ENCODE data around the gene SUB1. TPM values are rescaled to one million over a fixed set of nuclear protein-coding genes. Genes with fewer than 3 reads are reported as not detected.
"Not testable (repeated sequence)": the region's sequence is repeated elsewhere in the genome, so short reads cannot be mapped to it uniquely, and the experiment has no call there.

The SUB1 gene
- total RNA-seq, 2 experiments from 2014 or later, result 290 to 294 TPM

GRCh38 chr5:32625106-32625505 is 39.7 kb downstream of the SUB1 start:
- no peak for DNase-seq
- no peaks in the 10 kb centered on the region for H3K9me3 Mint-ChIP-seq
- ATAC-seq (ENCODE audit: low read depth), result no peak
- H3K4me1 Mint-ChIP-seq, result no peaks in the 10 kb centered on the region
- H3K27me3 Mint-ChIP-seq, result no peaks in the 10 kb centered on the region
- POLR2A ChIA-PET, result no interaction called here
- H3K36me3 Mint-ChIP-seq, result no peaks in the 10 kb centered on the region
- H3K4me3 Mint-ChIP-seq, result no peak overlapping the region
- H3K27ac Mint-ChIP-seq, result no peak overlapping the region

GRCh38 chr5:32625547-32625946 is 40.2 kb downstream of the SUB1 start:
- Mint-ChIP-seq H3K4me3 (no peak overlapping the region), H3K27me3 (no peaks in the 10 kb centered on the region), H3K27ac (no peak overlapping the region), H3K4me1 (no peaks in the 10 kb centered on the region), H3K36me3 (no peaks in the 10 kb centered on the region), H3K9me3 (no peaks in the 10 kb centered on the region)
- DNase-seq (no peak), ATAC-seq (ENCODE audit: low read depth) (no peak)
- POLR2A ChIA-PET, result no interaction called here

GRCh38 chr5:32627219-32627870 is 42.0 kb downstream of the SUB1 start:
- Mint-ChIP-seq H3K4me1 (no peaks in the 10 kb centered on the region), H3K36me3 (no peaks in the 10 kb centered on the region), H3K4me3 (no peak overlapping the region), H3K9me3 (no peaks in the 10 kb centered on the region), H3K27me3 (no peaks in the 10 kb centered on the region), H3K27ac (no peak overlapping the region)
- POLR2A ChIA-PET, result no interaction called here
- no peak for DNase-seq
- no peak for ATAC-seq (ENCODE audit: low read depth)

- Mint-ChIP-seq H3K4me1 (no peaks in the 10 kb centered on the region), H3K4me3 (no peak overlapping the region), H3K36me3 (no peaks in the 10 kb centered on the region), H3K27me3 (no peaks in the 10 kb centered on the region), H3K9me3 (no peaks in the 10 kb centered on the region), H3K27ac (no peak overlapping the region)
- DNase-seq (no peak), ATAC-seq (ENCODE audit: low read depth) (no peak)
- POLR2A ChIA-PET, result no interaction called here
Observed at GRCh38 chr5:32628049-32628844, 42.9 kb downstream of the SUB1 start.

GRCh38 chr5:32630867-32631491 is 45.6 kb downstream of the SUB1 start:
- Mint-ChIP-seq H3K27me3 (no peaks in the 10 kb centered on the region), H3K36me3 (no peaks in the 10 kb centered on the region), H3K27ac (no peak overlapping the region), H3K4me1 (no peaks in the 10 kb centered on the region), H3K4me3 (no peak overlapping the region), H3K9me3 (no peaks in the 10 kb centered on the region)
- ATAC-seq (ENCODE audit: low read depth) (no peak), DNase-seq (no peak)
- POLR2A ChIA-PET, result no interaction called here

GRCh38 chr5:32633017-32633416 is 47.7 kb downstream of the SUB1 start:
- H3K4me3 Mint-ChIP-seq; ATAC-seq (ENCODE audit: low read depth); H3K36me3 Mint-ChIP-seq; H3K27ac Mint-ChIP-seq; H3K9me3 Mint-ChIP-seq; POLR2A ChIA-PET; H3K4me1 Mint-ChIP-seq; DNase-seq; H3K27me3 Mint-ChIP-seq: not testable (repeated sequence)

GRCh38 chr5:32638309-32638708 is 53.0 kb downstream of the SUB1 start:
- Mint-ChIP-seq H3K4me1 (no peaks in the 10 kb centered on the region), H3K27me3 (no peaks in the 10 kb centered on the region), H3K9me3 (no peaks in the 10 kb centered on the region), H3K36me3 (no peaks in the 10 kb centered on the region), H3K27ac (no peak overlapping the region), H3K4me3 (no peak overlapping the region)
- POLR2A ChIA-PET, result no interaction called here
- DNase-seq (no peak), ATAC-seq (ENCODE audit: low read depth) (no peak)

- no peak for ATAC-seq (ENCODE audit: low read depth)
- Mint-ChIP-seq H3K27me3 (no peaks in the 10 kb centered on the region), H3K27ac (no peak overlapping the region), H3K4me3 (no peak overlapping the region), H3K36me3 (no peaks in the 10 kb centered on the region), H3K4me1 (no peaks in the 10 kb centered on the region), H3K9me3 (no peaks in the 10 kb centered on the region)
- POLR2A ChIA-PET, result no interaction called here
- no peak for DNase-seq
Observed at GRCh38 chr5:32639943-32640342, 54.6 kb downstream of the SUB1 start.

- Mint-ChIP-seq H3K9me3 (no peaks in the 10 kb centered on the region), H3K36me3 (no peaks in the 10 kb centered on the region), H3K27ac (no peak overlapping the region), H3K27me3 (peaks cover 3% of the 10 kb centered on the region), H3K4me3 (no peak overlapping the region), H3K4me1 (peaks cover 4% of the 10 kb centered on the region)
- ATAC-seq (ENCODE audit: low read depth) (no peak), DNase-seq (no peak)
- POLR2A ChIA-PET, result no interaction called here
Observed at GRCh38 chr5:32642276-32643002, 57.1 kb downstream of the SUB1 start.

- Mint-ChIP-seq H3K9me3 (no peaks in the 10 kb centered on the region), H3K27ac (no peak overlapping the region), H3K4me3 (no peak overlapping the region), H3K4me1 (peaks cover 4% of the 10 kb centered on the region), H3K27me3 (peaks cover 3% of the 10 kb centered on the region), H3K36me3 (no peaks in the 10 kb centered on the region)
- POLR2A ChIA-PET, result no interaction called here
- ATAC-seq (ENCODE audit: low read depth) (no peak), DNase-seq (no peak)
Observed at GRCh38 chr5:32645246-32645645, 59.9 kb downstream of the SUB1 start.

GRCh38 chr5:32646061-32646969 is 61.0 kb downstream of the SUB1 start:
- peaks cover 3% of the 10 kb centered on the region for H3K27me3 Mint-ChIP-seq
- H3K9me3 Mint-ChIP-seq, result no peaks in the 10 kb centered on the region
- POLR2A ChIA-PET, result no interaction called here
- H3K4me3 Mint-ChIP-seq, result no peak overlapping the region
- DNase-seq (no peak), ATAC-seq (ENCODE audit: low read depth) (no peak)
- H3K4me1 Mint-ChIP-seq, result peaks cover 4% of the 10 kb centered on the region
- no peak overlapping the region for H3K27ac Mint-ChIP-seq
- H3K36me3 Mint-ChIP-seq, result no peaks in the 10 kb centered on the region

- Mint-ChIP-seq H3K27me3 (peaks cover 3% of the 10 kb centered on the region), H3K4me3 (no peak overlapping the region), H3K4me1 (peaks cover 3% of the 10 kb centered on the region)
Observed at GRCh38 chr5:32651088-32651487, 65.7 kb downstream of the SUB1 start.

GRCh38 chr5:32651638-32652037 is 66.3 kb downstream of the SUB1 start:
- H3K4me1 Mint-ChIP-seq, result peaks cover under 1% of the 10 kb centered on the region
- DNase-seq (no peak), ATAC-seq (ENCODE audit: low read depth) (no peak)
- no peaks in the 10 kb centered on the region for H3K36me3 Mint-ChIP-seq
- POLR2A ChIA-PET, result no interaction called here
- H3K27me3 Mint-ChIP-seq, result peaks cover 2% of the 10 kb centered on the region
- H3K9me3 Mint-ChIP-seq, result peaks cover 3% of the 10 kb centered on the region
- H3K27ac Mint-ChIP-seq, result no peak overlapping the region
- H3K4me3 Mint-ChIP-seq, result no peak overlapping the region

More at GRCh38 chr5:32651088-32651487, 65.7 kb downstream of the SUB1 start:
- Mint-ChIP-seq H3K36me3 (no peaks in the 10 kb centered on the region), H3K27ac (no peak overlapping the region), H3K9me3 (peaks cover 2% of the 10 kb centered on the region)
- POLR2A ChIA-PET, result no interaction called here
- ATAC-seq (ENCODE audit: low read depth) (no peak), DNase-seq (no peak)
